ENCODE data around the gene PLK5.
"Not testable (repeated sequence)": the region's sequence is repeated elsewhere in the genome, so short reads cannot be mapped to it uniquely, and the experiment has no call there.

The PLK5 gene

DNA sequence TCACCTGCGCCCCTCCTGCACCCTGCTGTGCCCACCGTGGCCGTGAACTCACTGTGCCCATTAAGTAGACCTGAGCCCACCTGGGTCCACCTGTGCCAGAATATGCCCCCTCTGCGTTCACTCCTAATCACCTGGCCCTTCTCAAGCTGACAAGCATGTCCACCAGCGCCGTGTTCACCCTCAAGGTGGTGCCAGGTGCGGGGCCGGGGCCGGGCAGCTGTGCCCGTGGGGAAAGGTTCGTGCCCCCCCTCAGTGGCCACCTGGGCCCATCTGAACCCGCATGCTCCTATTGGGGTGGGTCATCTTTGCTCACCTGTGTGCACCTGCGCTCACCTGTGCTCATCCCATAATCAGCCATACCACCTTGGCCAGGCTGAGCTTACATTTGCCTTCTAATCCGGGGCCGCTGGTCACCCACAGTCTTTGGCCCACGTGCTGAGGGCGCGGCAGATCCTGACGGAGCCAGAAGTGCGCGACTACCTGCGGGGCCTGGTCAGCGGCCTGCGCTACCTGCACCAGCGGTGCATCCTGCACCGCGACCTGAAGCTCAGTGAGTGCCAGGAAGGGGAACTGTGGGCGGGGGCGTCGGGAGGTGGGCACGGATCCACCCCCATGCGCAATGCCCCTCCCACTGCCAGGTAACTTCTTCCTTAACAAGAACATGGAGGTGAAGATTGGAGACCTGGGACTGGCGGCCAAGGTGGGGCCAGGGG, 2.3 kb downstream of the PLK5 start:
- DNase-seq, result no peak

DNA sequence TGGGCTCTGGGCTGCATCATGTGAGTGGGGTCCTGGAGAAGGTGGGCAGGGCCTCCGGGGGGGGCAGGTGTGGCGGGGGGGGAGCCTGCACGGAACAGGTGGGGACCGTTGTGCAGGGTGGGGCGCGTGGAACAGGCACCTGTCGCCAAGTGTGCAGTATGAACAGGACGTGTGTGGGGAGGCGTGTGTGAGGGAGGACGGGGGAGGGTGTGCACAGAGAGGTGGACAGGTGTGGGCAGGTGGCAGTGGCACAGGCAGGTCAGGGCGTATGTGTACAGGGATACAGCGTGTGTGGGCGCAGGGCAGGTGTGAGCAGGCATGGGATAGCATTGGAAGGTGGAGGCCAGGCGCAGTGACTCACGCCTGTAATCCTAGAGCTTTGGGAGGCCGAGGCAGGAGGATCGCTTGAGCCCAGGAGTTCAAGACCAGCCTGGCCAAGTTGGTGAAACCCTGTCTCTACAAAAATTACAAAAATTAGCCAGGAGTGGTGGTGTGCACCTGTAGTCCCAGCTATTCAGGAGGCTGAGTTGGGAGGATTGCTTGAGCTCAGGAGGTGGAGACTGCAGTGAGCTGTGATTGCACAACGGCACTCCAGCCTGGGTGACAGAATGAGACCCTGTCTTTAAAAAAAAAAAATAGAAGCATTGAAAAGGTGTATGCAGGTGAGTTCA, 3.2 kb downstream of the PLK5 start:
- no peak for DNase-seq

DNA sequence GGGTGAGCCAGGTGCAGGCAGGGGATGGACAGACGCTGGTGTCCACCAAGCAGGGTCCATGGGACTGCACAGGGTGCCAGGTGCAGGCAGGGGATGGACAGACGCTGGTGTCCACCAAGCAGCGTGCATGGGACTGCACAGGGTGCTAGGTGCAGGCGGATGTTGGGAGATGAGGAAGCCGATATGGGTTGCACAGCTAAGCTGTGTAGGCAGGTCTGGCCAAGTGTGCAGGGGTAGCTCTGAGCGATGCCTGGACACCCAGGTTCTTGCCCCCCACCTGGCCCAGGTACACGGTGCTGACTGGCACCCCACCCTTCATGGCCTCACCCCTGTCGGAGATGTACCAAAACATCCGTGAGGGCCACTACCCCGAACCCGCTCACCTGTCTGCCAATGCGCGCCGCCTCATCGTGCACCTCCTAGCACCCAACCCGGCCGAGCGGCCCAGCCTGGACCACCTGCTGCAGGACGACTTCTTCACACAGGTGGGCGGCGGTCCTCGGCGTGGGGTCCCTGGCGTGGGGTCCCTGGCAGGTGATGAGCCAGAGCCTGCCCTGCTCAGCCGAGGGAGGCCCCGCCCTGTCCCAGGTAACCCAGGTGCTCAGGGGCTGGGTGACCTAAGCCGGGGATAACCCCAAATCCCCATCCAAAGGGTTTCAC, 3.9 kb downstream of the PLK5 start:
- DNase-seq, result no peak

DNA sequence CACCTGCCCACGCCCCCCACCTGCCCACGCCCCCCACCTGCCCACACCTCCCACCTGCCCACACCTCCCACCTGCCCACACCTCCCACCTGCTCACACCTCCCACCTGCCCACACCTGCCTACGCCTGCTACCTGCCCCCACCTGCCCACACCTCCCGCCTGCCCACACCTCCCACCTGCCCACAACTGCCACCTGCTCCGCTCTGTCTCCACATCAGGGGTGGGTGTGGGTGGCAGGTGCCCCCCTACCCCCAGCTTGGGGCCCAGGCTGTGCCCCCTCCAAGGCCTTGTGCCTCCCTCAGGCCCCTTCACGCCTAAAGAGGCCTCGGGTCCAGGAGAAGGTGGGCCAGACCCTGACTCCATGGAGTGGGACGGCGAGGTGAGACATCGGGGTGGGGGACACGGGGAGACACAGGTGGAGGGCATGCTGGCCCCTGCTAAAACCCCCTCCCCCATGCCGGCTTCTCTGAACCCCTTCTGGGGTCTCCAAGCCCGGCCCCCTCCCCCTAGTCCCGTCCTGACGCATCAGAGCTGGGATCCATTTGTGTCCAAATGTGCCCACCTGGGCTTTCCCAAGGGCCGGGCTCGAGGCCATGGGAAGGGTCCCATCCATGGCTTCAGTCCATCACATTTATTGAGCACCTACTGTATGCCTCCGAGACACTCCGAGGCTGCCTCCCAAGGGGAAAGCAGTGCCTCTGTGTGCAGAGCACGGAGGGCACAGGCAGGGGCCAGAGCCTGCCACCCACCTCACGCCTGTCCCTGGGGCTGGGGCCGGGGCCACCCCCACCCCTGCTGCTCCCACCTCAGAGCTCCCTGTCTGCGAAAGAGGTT, 4.9 kb downstream of the PLK5 start:
- no peak for DNase-seq

DNA sequence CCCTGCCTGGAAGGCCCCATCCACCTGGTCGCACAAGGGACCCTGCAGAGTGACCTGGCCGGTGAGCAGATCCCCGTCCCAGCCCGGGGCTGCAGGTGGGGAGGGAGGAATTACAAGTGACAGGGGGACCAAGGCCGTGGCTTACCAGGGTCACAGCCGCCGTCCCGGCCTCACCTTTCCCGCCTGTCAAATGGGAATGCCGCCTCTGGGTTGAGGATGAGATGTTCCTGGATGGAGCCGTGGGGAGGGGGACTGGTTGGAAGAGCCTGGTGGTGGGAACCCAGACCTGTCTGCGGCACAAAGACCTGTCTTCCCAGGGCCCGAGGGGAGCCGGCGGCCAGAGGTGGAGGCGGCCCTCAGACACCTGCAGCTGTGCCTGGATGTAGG, 5.5 kb downstream of the PLK5 start:
- DNase-seq, result no peak

DNA sequence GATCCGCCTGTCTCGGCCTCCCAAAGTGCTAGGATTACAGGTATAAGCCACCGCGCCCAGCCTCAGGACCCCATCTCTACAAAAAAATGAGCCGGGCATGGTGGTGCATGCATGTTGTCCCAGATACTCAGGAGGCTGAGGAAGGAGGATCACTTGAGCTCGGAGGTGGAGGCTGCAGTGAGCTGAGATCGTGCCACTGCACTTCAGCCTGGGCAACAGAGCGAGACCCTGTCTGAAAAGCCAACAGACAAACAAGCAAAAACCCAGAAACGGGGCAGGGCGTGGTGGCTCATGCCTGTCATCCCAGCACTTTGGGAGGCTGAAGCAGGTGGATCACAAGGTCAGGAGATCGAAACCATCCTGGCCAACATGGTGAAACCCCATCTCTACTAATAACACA, 7.0 kb downstream of the PLK5 start:
- not testable (repeated sequence) for DNase-seq

DNA sequence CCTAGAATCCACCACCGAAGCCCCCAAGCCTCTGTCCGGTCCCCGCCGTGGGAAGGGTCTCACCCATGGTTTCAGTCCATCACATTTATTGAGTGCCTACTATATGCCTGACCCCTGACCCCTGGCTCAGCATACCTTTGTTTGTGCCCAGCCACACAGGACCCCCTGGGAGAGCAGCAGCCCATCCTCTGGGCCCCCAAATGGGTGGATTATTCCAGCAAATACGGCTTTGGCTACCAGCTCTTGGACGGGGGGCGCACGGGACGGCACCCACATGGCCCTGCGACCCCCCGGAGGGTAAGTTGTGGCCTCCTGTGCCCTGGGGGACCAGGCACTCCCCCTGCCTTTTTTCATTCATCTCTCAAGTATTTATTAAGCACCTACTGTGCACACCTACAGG, 7.7 kb downstream of the PLK5 start:
- no peak for DNase-seq

DNA sequence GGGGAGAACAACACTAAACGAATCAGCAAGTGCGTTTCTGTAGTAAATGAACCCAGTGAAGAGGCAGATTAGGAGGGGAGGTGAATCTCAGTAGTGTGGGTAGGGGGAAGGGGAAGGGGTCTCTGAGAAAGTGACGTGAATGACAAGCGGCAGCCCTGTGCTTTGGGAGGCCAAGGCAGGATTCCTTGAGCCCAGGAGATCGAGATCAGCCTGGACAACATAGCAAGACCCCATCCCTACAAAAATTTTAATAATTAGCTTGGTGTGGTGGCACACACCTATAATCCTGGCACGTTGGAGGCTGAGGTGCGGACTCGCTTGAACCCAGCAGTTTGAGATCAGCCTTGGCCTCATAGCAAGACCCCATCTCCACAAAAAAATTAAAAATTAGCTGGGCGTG, 8.1 kb downstream of the PLK5 start:
- DNase-seq, result no peak

DNA sequence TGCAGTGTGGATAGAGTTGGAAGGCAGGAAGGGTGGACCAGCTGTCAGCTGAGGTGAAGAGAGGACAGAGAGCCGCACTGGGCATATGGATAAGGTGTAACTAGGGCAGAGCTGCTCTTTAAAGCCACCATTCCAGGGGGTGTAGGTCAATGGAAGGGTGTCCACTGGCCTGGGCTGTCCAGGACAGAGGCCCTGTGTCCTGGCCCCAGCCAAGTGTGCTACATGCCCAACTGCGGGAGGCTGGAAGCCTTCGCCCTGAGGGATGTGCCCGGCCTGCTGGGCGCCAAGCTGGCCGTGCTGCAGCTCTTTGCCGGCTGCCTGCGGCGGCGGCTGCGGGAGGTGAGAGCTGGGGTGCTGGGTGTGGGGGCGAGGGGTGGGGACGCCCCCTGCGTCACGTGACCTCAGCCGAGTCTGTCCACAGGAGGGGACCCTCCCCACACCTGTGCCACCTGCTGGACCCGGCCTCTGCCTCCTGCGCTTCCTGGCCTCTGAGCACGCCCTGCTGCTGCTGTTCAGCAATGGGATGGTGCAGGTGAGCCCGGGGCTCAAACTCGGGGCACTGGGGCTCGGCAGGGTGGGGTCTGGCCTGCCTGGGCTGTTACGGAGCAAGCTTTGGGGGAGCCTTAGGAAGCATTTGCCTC, 9.8 kb downstream of the PLK5 start:
- no peak for DNase-seq

DNA sequence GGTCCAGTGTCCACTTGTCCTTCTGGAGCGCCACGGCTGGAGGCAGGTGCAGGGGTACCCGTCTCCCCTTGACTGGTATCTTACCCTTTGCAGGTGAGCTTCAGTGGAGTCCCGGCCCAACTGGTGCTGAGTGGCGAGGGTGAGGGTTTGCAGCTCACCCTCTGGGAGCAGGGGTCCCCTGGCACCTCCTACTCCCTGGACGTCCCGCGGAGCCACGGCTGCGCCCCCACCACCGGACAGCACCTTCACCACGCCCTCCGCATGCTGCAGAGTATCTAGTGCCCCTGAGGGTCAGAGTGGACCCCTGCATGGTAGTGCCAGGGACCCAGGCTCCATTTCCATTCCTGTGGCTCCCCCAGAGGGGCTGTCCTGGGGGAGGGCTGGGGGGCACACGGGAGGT, 11.1 kb downstream of the PLK5 start:
- no peak for DNase-seq

DNA sequence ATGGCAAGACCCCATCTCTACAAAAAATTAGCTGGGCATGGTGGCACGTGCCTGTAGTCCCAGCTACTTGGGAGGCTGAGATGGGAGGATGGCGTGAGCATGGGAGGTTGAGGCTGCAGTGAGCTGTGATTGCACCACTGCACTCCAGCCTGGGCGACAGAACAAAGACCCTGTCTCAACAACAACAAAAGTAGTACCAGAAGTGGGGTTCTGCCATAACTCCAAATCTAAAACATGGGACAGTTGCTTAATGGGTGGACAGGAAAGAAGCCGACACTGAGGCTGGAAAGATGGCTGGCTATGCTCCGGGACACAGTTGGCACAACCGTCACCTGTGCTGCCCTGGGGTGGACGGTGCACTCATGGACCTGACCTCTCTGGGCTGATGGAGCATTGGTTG, 11.8 kb downstream of the PLK5 start:
- DNase-seq, result not testable (repeated sequence)

DNA sequence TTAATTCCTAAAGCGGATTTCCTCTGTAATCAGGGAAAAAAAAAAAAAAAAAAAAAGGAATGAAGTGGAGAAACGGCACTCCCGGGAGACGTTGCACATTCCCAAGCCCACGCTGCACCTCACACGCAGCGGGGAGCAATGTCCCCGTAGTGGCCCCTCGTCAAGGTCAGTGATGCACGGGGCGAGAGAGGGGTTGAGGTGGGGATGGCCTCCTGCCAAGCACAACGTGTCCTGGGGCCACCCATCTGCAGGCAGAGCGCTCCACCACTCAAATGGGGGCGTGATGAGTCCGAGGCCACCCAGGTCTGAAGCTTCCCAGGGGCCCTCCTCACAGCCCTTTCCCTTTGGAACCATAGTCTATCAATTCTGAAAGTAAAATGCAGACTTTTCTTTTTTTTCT, 15.1 kb downstream of the PLK5 start:
- no peak for DNase-seq

DNA sequence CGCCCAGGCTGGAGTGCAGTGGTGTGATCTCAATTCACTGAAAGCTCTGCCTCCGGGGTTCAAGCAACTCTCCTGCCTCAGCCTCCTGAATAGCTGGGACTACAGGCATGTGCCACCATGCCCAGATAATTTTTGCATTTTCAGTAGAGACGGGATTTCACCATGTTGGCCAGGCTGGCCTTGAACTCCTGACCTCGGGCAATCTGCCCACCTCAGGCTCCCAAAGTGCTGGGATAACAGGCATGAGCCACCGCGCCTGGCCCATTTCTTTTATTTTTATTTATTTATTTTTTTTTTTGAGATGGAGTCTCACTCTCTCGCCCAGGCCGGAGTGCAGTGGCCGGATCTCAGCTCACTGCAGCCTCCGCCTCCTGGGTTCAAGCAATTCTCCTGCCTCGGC, 15.9 kb downstream of the PLK5 start:
- not testable (repeated sequence) for DNase-seq

DNA sequence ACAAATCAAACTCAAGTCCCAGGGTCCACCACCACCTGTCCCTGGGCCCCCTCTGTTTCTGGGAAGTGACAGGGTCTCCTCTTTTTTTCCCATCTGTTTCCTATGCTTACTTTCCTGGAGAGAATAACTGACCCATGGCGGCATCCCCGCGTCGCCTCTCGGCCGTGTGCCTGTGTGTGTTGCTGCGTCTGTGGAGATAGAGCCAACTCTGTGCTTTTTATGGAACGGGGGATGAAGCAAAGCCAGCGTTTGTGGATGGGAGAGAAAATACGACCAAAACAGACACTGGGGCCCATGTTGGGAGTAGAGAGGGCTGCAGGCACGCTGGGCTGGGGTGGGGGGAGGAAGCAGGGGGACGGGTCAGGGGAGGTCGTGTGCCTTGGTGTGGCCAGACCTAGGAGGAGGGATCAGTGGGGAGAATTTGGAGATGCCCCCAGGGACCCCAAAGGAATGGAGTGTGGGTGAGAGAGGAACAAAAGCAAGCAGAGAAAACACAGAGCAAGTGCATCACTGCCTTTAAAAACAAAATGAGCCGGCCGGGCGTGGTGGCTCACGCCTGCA, 16.6 kb downstream of the PLK5 start:
- no peak for DNase-seq

DNA sequence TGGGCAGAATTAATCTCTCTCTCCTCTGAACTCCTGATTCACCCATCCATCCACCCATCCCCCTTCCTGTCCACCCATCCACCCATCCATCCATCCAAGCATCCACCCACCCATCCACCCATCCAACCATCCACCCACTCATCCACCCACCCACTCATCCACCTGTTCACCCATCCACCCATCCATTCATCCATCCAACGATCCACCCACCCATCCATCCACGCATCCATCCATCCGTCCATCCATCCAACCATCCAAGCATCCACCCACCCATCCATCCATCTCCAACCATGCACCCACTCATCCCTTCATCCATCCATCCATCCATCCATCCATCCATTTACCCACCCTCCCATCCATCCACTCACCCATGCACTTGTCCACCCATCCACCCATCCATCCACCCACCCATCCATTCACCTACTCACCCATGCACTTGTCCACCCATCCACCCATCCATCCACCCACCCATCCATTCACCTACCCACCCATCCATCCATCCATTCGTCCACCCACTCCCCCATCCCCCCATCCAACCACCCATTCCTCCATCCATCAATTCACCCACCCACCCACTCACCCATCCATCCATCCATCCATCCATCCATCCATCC, 25.6 kb downstream of the PLK5 start:
- no peak for DNase-seq

DNA sequence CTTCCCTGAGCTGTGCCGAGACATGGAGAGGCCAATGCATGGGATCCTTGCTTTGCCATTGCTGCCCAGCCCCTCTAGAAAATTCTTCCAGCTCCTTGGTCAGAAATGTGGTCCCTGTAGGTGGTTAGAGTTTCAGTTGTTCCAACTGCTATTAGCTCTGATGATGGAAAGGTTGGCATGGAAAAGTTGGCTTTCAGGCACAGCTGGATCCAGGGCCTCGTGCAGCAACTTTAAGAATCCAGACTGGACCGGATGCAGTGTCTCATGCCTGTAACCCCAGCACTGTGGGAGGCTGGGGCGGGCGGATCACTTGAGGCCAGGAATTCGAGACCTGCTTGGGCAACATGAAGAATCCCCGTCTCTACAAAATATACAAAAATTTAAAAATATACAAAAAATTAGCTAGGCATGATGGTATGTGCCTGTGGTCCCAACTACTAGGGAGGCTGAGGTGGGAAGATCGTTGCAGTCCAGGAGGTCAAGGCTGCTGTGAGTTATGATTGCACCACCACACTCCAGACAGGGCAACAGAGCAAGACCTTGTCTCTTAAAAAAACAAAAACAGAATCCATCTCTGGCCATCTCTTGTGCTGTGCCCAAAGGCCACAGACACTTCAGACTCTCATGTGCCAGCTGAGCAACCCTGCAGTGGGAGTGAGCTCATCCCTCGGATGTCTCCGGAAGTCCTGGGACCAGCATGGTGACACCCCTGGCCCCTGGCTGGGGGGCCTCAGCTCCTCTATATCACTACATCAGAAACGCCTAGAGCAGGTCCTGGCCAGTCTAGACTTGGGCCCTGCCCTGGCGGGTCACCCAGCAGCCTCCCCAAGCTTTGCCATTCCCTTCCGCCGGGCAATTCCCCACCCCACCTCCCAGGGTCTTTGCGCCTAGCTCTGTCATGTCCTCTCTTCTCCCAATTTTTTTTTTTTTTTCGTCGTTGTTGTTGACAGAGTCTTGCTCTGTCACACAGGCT, 27.5 kb downstream of the PLK5 start:
- no peak for DNase-seq

DNA sequence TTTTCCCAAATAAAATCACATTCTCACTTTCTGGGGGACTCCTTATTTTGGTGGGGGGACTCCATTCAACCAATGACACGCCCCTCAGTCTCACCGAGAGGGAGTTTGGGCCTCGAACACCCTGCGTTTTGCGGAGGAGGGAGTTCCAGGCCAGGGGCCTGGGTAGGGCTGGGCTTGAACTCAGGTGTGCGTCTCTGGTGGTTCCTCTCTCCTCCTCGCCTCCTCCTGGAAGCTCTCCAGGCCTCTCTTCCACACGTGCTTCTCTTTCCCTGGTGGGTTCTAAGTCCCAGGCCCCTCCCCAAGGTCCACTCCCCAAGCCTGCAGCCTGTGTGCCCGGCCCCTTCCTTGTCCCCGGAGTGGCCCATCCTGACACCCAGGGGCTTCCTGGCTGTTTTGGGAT, 29.5 kb downstream of the PLK5 start:
- DNase-seq, result no peak

DNA sequence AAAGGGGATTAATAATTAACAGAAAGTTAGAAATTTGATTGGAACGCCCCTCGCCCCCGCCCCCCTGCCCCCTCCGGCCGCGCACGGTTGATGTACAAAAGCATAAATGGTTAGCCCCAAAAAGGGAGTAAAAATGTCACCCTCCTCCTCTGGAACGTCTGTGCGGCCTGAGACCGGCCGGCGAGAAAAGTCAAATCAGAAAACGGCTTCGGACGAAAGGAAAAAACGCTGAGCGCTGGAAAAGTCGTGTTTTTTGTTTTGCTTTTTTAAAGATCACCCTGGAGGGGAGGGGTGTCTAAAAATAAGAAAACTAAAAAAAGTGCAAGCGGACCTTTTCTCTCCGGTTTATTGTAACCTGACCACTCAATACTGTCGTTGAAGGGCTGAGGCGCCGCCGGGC, 31.1 kb downstream of the PLK5 start:
- DNase-seq, result no peak

DNA sequence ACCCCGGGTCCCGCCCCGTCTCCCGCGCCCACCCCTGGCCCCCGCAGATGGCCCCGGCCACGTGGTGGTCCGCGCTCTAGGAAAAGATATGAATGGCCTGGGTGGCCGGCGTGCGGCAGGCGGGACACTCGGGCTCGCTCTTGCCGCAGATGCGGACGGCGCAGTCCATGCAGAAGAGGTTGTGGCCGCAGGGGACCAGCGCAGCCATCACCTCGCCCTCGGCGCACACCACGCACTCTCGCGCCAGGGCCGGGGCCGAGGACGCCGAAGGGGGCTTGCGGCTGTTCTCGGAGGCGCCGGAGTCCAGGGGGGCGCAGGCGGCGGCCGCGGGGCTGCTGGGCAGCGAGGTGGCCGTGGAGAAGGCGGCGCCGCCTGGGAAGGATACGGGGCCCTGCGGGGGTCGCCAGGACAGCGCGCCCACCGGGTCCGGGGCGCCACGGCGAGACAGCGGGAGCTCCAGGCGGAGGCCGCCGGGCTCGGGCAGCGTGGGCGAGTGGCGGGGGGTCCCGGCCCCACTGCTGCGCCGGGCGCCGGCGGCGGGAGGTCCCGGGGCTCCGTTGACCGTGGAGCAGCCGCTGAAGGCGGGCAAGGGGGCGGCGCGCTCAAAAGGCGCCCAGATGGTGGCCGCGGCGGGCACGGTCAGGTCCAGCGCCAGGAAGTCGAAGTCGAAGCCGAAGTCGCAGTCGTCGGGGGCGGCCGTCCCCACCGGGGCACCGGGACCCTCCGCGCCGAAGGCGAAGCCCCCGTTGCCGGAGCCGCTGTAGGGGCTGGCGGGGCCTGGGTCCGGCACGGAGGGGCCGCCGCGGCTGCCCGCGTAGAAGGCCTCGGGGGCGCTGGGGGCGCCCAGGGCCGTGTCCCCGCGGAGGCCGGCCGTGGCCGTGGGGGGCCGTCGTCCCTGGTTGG, 31.9 kb downstream of the PLK5 start:
- no peak for DNase-seq
